Right atrium auricular region (tissue), 2 donors: ENCODE results near the gene ENKUR. TPM values are rescaled to one million over a fixed set of nuclear protein-coding genes. Genes with fewer than 3 reads are reported as not detected.

Source experiments
- DNase-seq: peaks from one replicate; pipeline ENCODE4 v3.0.0-alpha.2; 2019; ENCODE audit warnings: low spot score
- H3K27ac ChIP-seq, 2 donors: fragments of 200-600 bp; sonication (generic); 1 replicate in 1 of 2; 2 replicates in 1 of 2; pipeline ENCODE4 v1.5.1; 2016 to 2019
- H3K27me3 ChIP-seq, 2 donors: fragments of 200-600 bp; sonication (generic); one replicate each; pipeline versions ENCODE4 v1.5.1 to v1.6.0; 2017 to 2019
- H3K36me3 ChIP-seq: fragments of 200-600 bp; sonication (generic); one replicate; pipeline ENCODE4 v1.5.1; 2016
- H3K4me1 ChIP-seq, 2 donors: fragments of 200-600 bp; sonication (generic); one replicate each; pipeline versions ENCODE4 v1.5.1 to v1.6.0; 2017 to 2019
- H3K4me3 ChIP-seq, 2 donors: fragments of 200-600 bp; sonication (generic); 1 replicate in 1 of 2; 2 replicates in 1 of 2; pipeline ENCODE4 v1.5.1; 2017 to 2019; ENCODE audit warnings: mild to moderate bottlenecking in 1 of 2, moderate library complexity in 1 of 2
- H3K9me3 ChIP-seq, 2 donors: fragments of 200-600 bp; sonication (generic); one replicate each; pipeline ENCODE4 v1.5.1; 2019
- total RNA-seq, 2 donors: library from RNA; depleted of rRNA; stranded (reverse); fragments of >200 nt; gene quantifications; one replicate each; pipeline ENCODE4 v1.1.0, GENCODE V29; 2016
- TF ChIP-seq, protein P1 (sequence below), 2 donors: fragments of 200-600 bp; sonication (generic); IDR thresholded peaks; one replicate each; pipeline ENCODE4 v1.5.1; 2019; ENCODE audit warnings: antibody characterized with exemption in 2 of 2

Gene ENKUR
- total RNA-seq, 2 donors from 2014 or later: not detected

GRCh38 chr10:24983130-24983529 is 32.8 kb downstream of the ENKUR start:
- Histone ChIP-seq H3K4me3 (no peak overlapping the region), H3K4me1 (peaks cover 0 to 9% of the 10 kb centered on the region in 2 donors), H3K27ac (no peak overlapping the region), H3K9me3 (no peaks in the 10 kb centered on the region), H3K27me3 (no peaks in the 10 kb centered on the region), H3K36me3 (no peaks in the 10 kb centered on the region)
- no peak for DNase-seq
- TF ChIP-seq, protein P1, sequence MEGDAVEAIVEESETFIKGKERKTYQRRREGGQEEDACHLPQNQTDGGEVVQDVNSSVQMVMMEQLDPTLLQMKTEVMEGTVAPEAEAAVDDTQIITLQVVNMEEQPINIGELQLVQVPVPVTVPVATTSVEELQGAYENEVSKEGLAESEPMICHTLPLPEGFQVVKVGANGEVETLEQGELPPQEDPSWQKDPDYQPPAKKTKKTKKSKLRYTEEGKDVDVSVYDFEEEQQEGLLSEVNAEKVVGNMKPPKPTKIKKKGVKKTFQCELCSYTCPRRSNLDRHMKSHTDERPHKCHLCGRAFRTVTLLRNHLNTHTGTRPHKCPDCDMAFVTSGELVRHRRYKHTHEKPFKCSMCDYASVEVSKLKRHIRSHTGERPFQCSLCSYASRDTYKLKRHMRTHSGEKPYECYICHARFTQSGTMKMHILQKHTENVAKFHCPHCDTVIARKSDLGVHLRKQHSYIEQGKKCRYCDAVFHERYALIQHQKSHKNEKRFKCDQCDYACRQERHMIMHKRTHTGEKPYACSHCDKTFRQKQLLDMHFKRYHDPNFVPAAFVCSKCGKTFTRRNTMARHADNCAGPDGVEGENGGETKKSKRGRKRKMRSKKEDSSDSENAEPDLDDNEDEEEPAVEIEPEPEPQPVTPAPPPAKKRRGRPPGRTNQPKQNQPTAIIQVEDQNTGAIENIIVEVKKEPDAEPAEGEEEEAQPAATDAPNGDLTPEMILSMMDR (IDR thresholded peaks at IDR 0.05): no peak

GRCh38 chr10:24982319-24983112 is 33.4 kb downstream of the ENKUR start:
- no peak overlapping the region for H3K4me3 ChIP-seq
- no peaks in the 10 kb centered on the region for H3K36me3 ChIP-seq
- TF ChIP-seq, protein P1 (IDR thresholded peaks at IDR 0.05): no peak
- no peaks in the 10 kb centered on the region for H3K9me3 ChIP-seq
- H3K4me1 ChIP-seq: peaks cover 0 to 13% of the 10 kb centered on the region in 2 donors
- no peaks in the 10 kb centered on the region for H3K27me3 ChIP-seq
- DNase-seq: no peak
- H3K27ac ChIP-seq: peak overlapping the region in 1 of 2 donors; percentile 44

GRCh38 chr10:24981161-24981710 is 34.7 kb downstream of the ENKUR start:
- Histone ChIP-seq H3K4me1 (peaks cover 0 to 13% of the 10 kb centered on the region in 2 donors), H3K27me3 (no peaks in the 10 kb centered on the region), H3K27ac (peak overlapping the region in 1 of 2 donors; percentile 44)

GRCh38 chr10:24979685-24980084 is 36.3 kb downstream of the ENKUR start:
- Histone ChIP-seq H3K27ac (no peak overlapping the region), H3K27me3 (no peaks in the 10 kb centered on the region), H3K9me3 (no peaks in the 10 kb centered on the region), H3K4me3 (no peak overlapping the region), H3K36me3 (no peaks in the 10 kb centered on the region), H3K4me1 (peaks cover 0 to 13% of the 10 kb centered on the region in 2 donors)
- TF ChIP-seq, protein P1 (IDR thresholded peaks at IDR 0.05): no peak
- DNase-seq: no peak

More at GRCh38 chr10:24981161-24981710, 34.7 kb downstream of the ENKUR start:
- no peak overlapping the region for H3K4me3 ChIP-seq
- no peaks in the 10 kb centered on the region for H3K36me3 ChIP-seq
- no peak for DNase-seq
- no peaks in the 10 kb centered on the region for H3K9me3 ChIP-seq
- TF ChIP-seq, protein P1 (IDR thresholded peaks at IDR 0.05): no peak

DNA sequence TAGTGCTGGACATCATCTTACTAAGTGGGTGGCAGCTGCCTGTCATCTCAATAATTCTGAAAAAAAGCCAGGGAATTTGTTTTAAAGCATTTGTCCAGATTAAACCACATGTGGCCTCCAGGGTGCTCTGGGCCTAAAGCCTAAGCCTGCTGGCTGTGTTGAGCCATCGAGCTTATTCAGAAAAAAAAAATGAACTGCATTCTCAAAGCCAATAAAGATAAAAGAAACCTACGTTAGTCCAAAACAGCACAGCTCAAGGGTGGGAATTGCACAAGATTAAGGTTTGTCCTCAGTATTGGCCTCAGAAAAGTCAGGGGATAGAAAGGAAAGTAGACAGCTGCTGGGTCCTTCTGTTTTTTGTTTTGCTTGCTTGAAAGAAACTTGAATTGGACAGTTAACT is 41.0 kb downstream of the ENKUR start:
- H3K36me3 ChIP-seq: no peaks in the 10 kb centered on the region
- no peak for DNase-seq
- no peaks in the 10 kb centered on the region for H3K27me3 ChIP-seq
- H3K4me3 ChIP-seq: no peak overlapping the region
- H3K4me1 ChIP-seq: peaks cover 0 to 17% of the 10 kb centered on the region in 2 donors
- TF ChIP-seq, protein P1 (IDR thresholded peaks at IDR 0.05): peak in 1 of 2 donors; percentile 19
- H3K27ac ChIP-seq: peak overlapping the region; percentile 3 to 74
- H3K9me3 ChIP-seq: no peaks in the 10 kb centered on the region
